GM12864 (cell line): ENCODE results near the gene STX16.

Source experiments
- DNase-seq: peaks from one replicate; pipeline ENCODE4 v3.0.0-alpha.2; 2011; ENCODE audit warnings: low read depth
- H3K4me3 ChIP-seq: 2 replicates; pipeline ENCODE4 v1.5.1; 2011; ENCODE audit warnings: mild to moderate bottlenecking, low read depth, low read length, control low read depth
- TF ChIP-seq, protein P1 (sequence below): IDR thresholded peaks from 2 replicates; pipeline ENCODE4 v1.5.1; 2011; ENCODE audit warnings: low read depth, mild to moderate bottlenecking, moderate library complexity, low read length, control low read depth, inconsistent platforms; ENCODE audit errors: missing control alignments

Gene STX16

DNA sequence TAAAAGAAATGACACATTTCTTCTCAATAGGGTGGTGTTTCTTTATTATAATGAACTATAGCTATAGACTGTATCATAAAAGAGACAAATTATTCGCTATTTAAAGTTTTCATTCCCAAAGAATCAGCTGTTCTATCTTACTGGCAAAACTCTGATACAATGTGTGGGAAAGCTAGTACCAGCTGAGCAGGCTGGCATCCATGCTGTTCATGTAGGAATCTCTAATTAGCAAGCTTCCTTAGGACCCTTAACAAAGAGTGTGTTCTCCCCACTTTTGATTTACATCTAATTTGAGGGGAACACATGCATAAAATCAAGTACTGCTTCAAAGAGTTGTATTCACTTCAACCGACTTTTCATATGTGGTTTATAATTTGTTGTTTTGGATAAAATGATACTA is 13.2 kb downstream of the STX16 start:
- TF ChIP-seq, protein P1, sequence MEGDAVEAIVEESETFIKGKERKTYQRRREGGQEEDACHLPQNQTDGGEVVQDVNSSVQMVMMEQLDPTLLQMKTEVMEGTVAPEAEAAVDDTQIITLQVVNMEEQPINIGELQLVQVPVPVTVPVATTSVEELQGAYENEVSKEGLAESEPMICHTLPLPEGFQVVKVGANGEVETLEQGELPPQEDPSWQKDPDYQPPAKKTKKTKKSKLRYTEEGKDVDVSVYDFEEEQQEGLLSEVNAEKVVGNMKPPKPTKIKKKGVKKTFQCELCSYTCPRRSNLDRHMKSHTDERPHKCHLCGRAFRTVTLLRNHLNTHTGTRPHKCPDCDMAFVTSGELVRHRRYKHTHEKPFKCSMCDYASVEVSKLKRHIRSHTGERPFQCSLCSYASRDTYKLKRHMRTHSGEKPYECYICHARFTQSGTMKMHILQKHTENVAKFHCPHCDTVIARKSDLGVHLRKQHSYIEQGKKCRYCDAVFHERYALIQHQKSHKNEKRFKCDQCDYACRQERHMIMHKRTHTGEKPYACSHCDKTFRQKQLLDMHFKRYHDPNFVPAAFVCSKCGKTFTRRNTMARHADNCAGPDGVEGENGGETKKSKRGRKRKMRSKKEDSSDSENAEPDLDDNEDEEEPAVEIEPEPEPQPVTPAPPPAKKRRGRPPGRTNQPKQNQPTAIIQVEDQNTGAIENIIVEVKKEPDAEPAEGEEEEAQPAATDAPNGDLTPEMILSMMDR = no peak
- no peak for DNase-seq
- H3K4me3 ChIP-seq = no peak overlapping the region

DNA sequence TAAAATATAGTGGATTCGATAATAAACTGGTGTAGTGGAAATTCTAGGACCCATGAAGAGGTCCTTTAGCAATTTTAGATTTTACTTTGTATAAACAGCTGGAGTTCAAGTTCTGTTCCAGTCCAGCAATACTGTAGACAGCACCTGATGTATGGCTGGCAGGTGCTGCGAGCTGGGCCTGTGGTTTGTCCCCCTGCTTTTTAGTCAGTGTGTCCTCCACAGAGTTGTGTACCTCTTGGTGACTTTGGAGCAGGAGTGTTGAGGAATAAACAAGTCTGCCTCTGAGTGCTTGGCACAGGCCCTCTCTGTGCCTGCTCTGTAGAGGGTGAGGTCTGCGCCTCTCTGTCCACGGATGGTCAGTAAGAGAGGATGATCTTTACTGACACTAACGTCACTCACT is 13.8 kb downstream of the STX16 start:
- DNase-seq = no peak
- TF ChIP-seq, protein P1 = no peak
- H3K4me3 ChIP-seq = no peak overlapping the region

DNA sequence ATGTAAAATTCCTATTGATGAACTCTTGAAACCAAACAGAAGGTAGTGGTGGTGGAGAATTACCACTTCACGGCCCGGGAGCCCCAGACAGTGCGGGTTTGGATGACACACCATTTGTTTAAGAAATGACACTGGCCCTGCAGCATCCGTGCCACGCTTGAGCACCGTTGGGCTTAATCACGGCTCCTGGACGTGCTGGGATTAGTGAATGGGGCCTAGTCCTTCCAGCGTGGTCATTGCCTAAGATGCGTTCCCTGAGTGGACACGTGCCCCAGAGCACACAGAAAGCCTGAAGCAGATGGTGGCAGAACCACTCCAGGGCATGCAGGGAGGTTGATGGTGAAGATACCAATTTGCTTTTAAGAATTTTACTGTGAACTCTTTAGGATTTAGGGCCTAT is 14.5 kb downstream of the STX16 start:
- no peak overlapping the region for H3K4me3 ChIP-seq
- TF ChIP-seq, protein P1 = no peak
- DNase-seq = no peak

DNA sequence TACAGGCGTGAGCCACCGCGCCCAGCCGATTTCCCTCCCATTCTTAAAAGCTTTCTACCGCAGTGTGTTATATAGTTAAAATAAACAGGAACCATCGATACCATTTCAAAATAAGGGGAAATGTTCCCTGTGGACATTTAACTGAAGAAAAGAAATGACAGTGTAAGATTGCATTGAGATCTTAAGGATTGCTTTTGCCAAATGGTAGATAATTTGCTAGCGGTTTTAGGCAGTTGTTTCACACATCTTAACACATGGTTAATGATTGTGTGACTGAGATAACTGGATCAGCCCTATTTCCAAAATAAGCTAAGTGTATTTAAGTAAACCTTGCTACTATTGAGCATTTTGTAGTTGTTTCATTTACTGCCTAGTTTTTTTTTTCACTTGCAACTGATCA is 15.6 kb downstream of the STX16 start:
- no peak for DNase-seq
- no peak overlapping the region for H3K4me3 ChIP-seq
- TF ChIP-seq, protein P1 = no peak

DNA sequence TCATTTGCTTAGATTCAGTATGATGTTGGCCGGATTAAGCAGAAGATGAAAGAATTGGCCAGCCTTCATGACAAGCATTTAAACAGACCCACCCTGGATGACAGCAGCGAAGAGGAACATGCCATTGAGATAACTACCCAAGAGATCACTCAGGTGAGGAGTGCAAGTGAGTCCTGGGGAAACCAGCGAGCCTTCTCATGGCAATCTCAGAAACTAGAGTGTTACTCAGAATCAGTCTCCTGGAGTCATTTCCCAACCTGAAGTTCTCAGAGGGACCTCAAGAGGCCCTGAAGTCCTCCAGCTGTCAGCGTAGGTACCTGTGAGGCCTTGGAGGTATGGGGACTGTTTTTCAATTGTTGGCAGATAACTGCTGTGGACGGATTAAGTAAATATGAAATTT is 16.9 kb downstream of the STX16 start:
- no peak for DNase-seq
- no peak overlapping the region for H3K4me3 ChIP-seq
- TF ChIP-seq, protein P1 = no peak

DNA sequence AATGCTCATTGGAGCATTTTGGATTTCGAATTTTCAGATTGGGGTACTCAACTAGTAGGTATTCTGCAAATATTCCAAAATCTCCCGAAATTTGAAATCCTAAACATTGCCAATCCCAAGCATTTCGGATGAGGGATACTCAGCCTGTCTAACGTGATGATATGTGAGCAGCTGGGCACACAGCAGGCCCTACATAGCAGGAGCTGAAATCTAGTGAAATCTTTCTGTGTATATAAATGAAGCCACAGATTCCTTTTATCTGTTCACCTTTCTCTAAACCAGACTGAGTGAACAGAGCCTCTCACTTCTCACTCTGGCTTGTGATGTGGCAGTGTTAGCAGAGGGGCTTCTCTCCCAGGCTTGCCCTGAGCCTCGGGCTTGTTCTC is 17.8 kb downstream of the STX16 start:
- TF ChIP-seq, protein P1 = no peak
- H3K4me3 ChIP-seq = no peak overlapping the region
- DNase-seq = no peak

DNA sequence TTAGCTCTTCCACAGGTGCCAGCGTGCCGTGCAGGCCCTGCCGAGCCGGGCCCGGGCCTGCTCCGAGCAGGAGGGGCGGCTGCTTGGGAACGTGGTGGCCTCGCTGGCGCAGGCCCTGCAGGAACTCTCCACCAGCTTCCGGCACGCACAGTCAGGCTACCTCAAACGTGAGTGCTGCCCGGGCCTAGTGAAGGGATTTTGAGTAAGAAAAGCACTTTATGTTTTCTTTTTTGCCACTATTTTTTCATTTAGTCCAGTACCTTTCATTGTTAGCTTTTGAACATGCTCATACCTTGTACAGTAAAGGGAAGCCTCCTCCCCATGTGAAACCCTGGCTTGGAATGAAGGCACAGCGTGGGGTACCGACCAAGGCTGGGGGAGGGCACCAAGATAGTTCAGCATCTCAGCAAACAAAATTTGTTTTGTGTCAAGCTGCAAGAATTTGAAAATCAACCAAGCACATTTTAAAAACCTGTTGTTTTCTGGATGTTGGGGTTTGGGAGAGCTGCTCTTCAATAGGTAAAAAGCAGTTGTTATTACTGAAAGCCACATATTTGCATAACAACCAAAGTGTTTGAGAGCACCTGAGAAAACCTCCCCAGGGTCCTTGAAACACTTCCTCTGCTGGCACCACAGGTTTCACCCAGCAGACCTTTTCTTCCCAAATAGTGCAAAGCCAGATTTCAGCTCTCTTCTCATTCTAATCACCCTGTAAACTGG is 18.4 kb downstream of the STX16 start:
- no peak overlapping the region for H3K4me3 ChIP-seq
- TF ChIP-seq, protein P1 = no peak
- DNase-seq = no peak
